Ovary (tissue), 3 donors: ENCODE results near the gene UBE2B.

ENCODE experiments used
- EP300 ChIP-seq: sonication (generic); formaldehyde crosslinking; IDR thresholded peaks from one replicate; pipeline ENCODE4 v1.6.1; 2017; ENCODE audit warnings: antibody characterized with exemption
- POLR2A ChIP-seq: fragments of 450-650 bp; IDR thresholded peaks from one replicate; pipeline ENCODE4 v1.6.1; 2017; ENCODE audit warnings: antibody characterized with exemption, mild to moderate bottlenecking, moderate library complexity
- TF ChIP-seq, protein P1 (sequence below), 3 donors: fragments of 450-650 bp in 2 of 3; fragments of 200-600 bp in 1 of 3; IDR thresholded peaks; one replicate each; pipeline versions ENCODE4 v1.5.1 to v1.8.0; 2016 to 2022; ENCODE audit warnings: antibody characterized with exemption in 3 of 3, mild to moderate bottlenecking in 1 of 3
- donor health status: DM: no; HTN: no; CAD: no.

DNA sequence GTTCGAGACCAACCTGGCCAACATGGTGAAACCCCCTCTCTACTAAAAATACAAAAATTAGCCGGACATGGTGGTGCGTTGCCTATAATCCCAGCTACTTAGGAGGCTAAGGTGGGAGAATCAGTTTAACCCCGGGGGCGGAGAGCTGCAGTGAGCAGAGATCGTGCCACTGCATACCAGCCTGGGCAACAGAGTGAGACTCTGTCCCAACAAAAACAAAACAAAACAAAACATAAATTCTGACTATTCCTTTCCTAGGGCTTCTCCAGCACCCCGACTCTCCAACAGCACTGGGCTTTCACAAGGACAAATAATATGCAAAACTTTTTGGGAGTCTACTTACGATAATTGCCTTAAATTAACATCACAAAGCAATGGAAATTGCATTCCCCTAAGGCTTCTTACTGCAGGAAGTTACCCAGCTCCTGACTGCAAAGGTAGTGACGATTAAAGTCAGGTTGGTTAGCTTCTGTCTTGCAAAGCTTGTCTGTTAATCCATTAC lies 56.2 kb downstream of the UBE2B start:
- TF ChIP-seq, protein P1, sequence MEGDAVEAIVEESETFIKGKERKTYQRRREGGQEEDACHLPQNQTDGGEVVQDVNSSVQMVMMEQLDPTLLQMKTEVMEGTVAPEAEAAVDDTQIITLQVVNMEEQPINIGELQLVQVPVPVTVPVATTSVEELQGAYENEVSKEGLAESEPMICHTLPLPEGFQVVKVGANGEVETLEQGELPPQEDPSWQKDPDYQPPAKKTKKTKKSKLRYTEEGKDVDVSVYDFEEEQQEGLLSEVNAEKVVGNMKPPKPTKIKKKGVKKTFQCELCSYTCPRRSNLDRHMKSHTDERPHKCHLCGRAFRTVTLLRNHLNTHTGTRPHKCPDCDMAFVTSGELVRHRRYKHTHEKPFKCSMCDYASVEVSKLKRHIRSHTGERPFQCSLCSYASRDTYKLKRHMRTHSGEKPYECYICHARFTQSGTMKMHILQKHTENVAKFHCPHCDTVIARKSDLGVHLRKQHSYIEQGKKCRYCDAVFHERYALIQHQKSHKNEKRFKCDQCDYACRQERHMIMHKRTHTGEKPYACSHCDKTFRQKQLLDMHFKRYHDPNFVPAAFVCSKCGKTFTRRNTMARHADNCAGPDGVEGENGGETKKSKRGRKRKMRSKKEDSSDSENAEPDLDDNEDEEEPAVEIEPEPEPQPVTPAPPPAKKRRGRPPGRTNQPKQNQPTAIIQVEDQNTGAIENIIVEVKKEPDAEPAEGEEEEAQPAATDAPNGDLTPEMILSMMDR (IDR thresholded peaks at IDR 0.05): no peak
- TF ChIP-seq POLR2A: no peak
- no peak for TF ChIP-seq EP300
